GM23248 (cell line): ENCODE data around the gene PRKAR1B. TPM values are rescaled to one million over a fixed set of nuclear protein-coding genes. Genes with fewer than 3 reads are reported as not detected.
A peak's percentile ranks its signal among the peaks of the same experiment; 100 is the strongest.

Experiments
- DNase-seq: peaks from one replicate; pipeline ENCODE4 v3.0.0-alpha.2; 2015
- H2AFZ ChIP-seq: fragments of 200-600 bp; sonication (generic); 2 replicates; pipeline ENCODE4 v1.6.1; 2016; ENCODE audit warnings: antibody characterized with exemption
- H3F3A ChIP-seq: fragments of 200-600 bp; sonication (generic); 2 replicates; pipeline ENCODE4 v1.6.1; 2016; ENCODE audit warnings: mild to moderate bottlenecking, antibody characterized with exemption, mixed run types; ENCODE audit not compliant: insufficient read depth
- H3K27ac ChIP-seq: fragments of 200-600 bp; sonication (generic); 2 replicates; pipeline ENCODE4 v1.5.1; 2016; ENCODE audit warnings: mild to moderate bottlenecking
- H3K27me3 ChIP-seq: fragments of 200-600 bp; sonication (generic); replicated peaks from 2 replicates; pipeline ENCODE4 v1.6.1; 2016; ENCODE audit warnings: mild to moderate bottlenecking; ENCODE audit not compliant: insufficient read depth
- H3K36me3 ChIP-seq: fragments of 200-600 bp; sonication (generic); 2 replicates; pipeline ENCODE4 v1.6.1; 2016; ENCODE audit warnings: low read depth, mild to moderate bottlenecking
- H3K4me1 ChIP-seq: fragments of 200-600 bp; sonication (generic); 2 replicates; pipeline ENCODE4 v1.6.1; 2016; ENCODE audit warnings: mild to moderate bottlenecking; ENCODE audit not compliant: insufficient read depth
- H3K4me2 ChIP-seq: fragments of 200-600 bp; sonication (generic); one replicate; pipeline ENCODE4 v1.6.1; 2016; ENCODE audit warnings: mild to moderate bottlenecking; ENCODE audit not compliant: unreplicated experiment
- H3K4me3 ChIP-seq: fragments of 200-600 bp; sonication (generic); 2 replicates; pipeline ENCODE4 v1.5.1; 2016; ENCODE audit warnings: mild to moderate bottlenecking
- H3K79me2 ChIP-seq: fragments of 200-600 bp; sonication (generic); 2 replicates; pipeline ENCODE4 v1.6.1; 2016; ENCODE audit warnings: mild to moderate bottlenecking; ENCODE audit not compliant: insufficient read depth
- H3K9ac ChIP-seq: fragments of 200-600 bp; sonication (generic); 2 replicates; pipeline ENCODE4 v1.6.1; 2016; ENCODE audit warnings: mild to moderate bottlenecking
- H3K9me2 ChIP-seq: fragments of 200-600 bp; sonication (generic); 2 replicates; pipeline ENCODE4 v1.6.1; 2016; ENCODE audit warnings: mixed run types, mild to moderate bottlenecking, moderate library complexity; ENCODE audit not compliant: insufficient read depth
- H3K9me3 ChIP-seq: fragments of 200-600 bp; sonication (generic); one replicate; pipeline ENCODE4 v1.6.1; 2017; ENCODE audit warnings: low read depth
- H4K20me1 ChIP-seq: fragments of 200-600 bp; sonication (generic); 2 replicates; pipeline ENCODE4 v1.6.0; 2016; ENCODE audit not compliant: insufficient read depth
- EZH2 ChIP-seq: fragments of 200-600 bp; sonication (generic); IDR thresholded peaks from 2 replicates; pipeline ENCODE4 v1.6.1; 2018; ENCODE audit warnings: antibody characterized with exemption, mild to moderate bottlenecking; ENCODE audit not compliant: insufficient read depth, poor library complexity, severe bottlenecking
- EZH2phosphoT487 ChIP-seq: fragments of 200-600 bp; sonication (generic); IDR thresholded peaks from 2 replicates; pipeline ENCODE4 v1.6.1; 2018; ENCODE audit warnings: antibody characterized with exemption, moderate library complexity, mild to moderate bottlenecking, low read depth; ENCODE audit not compliant: insufficient read depth
- WGBS, 2 experiments: methylation state at CpG; one replicate each; pipeline ENCODE4 v1.1.6; 2015 to 2017; ENCODE audit warnings: low lambda C conversion rate in 2 of 2, low coverage in 1 of 2; ENCODE audit errors: missing lambda C conversion rate in 2 of 2; 5-methylcytosine and 5-hydroxymethylcytosine counted together
- in situ Hi-C: fragments of 300-500 bp; cut with MboI; formaldehyde crosslinking; loops from 2 replicates; pipeline ENCODE4 v1.15.0; 2020
- polyA plus RNA-seq: library from polyadenylated mRNA; unstranded; fragments of >200 nt; fragmentation: Nextera tagmentation; extraction: Ambion mirVana; gene quantifications from 2 replicates; pipeline ENCODE4 v1.2.1, GENCODE V29; 2016
- total RNA-seq: library from RNA; depleted of rRNA; stranded (reverse); fragments of >200 nt; shearing (Covaris generic); gene quantifications from 2 replicates; pipeline ENCODE4 v1.2.3, GENCODE V29; 2014

Gene PRKAR1B
- total and polyA plus RNA-seq, 2 experiments from 2014 or later: 10.2 to 12.9 TPM

DNA sequence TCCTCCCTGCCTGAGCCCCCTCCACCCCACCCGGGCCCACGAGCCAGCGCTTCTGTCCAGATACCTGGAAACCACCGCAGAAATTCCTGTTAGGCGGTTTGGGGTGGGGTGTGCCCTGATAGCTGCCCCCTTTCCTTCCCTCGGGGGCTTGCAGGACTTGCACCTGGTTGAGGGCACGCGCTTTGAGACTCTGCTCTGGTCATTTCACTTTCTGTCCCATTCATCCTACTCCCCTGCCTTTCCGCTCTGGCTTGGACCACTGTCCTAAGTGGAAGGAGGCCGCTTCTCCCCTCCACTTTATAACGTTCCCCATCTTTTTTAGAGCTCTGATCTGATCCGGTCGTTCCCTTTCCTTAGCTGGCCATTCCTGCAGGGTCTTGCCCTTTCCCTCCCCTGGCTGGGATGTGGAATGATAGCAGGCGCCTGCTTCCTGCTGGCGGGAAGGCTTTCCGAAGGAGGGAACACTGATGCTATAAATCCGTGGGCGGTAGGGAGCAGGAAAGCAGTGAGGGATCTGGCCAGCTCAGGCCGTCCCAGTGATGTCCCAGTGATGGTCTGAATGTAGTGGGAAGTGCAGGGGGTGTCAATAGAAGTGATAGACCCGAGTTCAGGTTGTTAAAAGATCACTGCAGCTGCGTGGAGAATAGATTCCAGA is 852 bp upstream of the PRKAR1B start:
- TF ChIP-seq EZH2phosphoT487: no peak
- TF ChIP-seq EZH2: no peak
- Histone ChIP-seq H3K9me2 (no peaks in the 10 kb centered on the region), H4K20me1 (no peaks in the 10 kb centered on the region), H3K4me3 (peak overlapping the region; percentile 70), H3K9me3 (no peaks in the 10 kb centered on the region), H2AFZ (peak overlapping the region; percentile 30), H3K36me3 (no peaks in the 10 kb centered on the region; the same call in 1 of the 2 replicates), H3K79me2 (peaks cover 28% of the 10 kb centered on the region), H3K9ac (peak overlapping the region; percentile 19; the same call in 1 of the 2 replicates), H3K27ac (no peak overlapping the region), H3F3A (0 out of 2 replicates have a peak, but pooled peaks cover 4% of the 10 kb centered on the region), H3K4me2 (peak overlapping the region; percentile 54), H3K4me1 (0 out of 2 replicates have a peak, but pooled peaks cover 4% of the 10 kb centered on the region), H3K27me3 (no peaks in the 10 kb centered on the region)
- WGBS, 2 experiments: 18% methylated on average over 21 of the region's 21 CpGs
- peak; percentile 70 for DNase-seq
- in situ Hi-C loops: no loop called here

DNA sequence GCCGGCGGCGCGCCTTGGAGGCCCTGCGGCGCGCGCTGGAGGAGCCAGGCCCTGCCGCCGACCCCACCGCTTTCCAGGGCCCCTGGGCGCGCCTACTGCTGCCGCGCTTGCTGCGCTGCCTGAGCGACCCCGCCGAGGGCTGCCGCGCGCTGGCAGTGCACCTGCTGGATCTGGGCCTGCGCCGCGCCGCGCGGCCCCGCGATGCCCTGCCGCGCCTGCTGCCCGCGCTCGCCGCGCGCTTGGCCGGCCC is 302 bp downstream of the PRKAR1B start:
- Histone ChIP-seq H3K36me3 (no peaks in the 10 kb centered on the region), H2AFZ (peak overlapping the region; percentile 80), H3K27me3 (no peaks in the 10 kb centered on the region), H3K4me1 (0 out of 2 replicates have a peak, but pooled peaks cover 4% of the 10 kb centered on the region), H3K9me2 (no peaks in the 10 kb centered on the region), H3F3A (0 out of 2 replicates have a peak, but pooled peaks cover 4% of the 10 kb centered on the region), H3K9me3 (no peaks in the 10 kb centered on the region), H3K9ac (peak overlapping the region; percentile 68), H3K4me2 (peak overlapping the region; percentile 81), H3K27ac (no peak overlapping the region), H4K20me1 (no peaks in the 10 kb centered on the region), H3K4me3 (peak overlapping the region; percentile 70), H3K79me2 (peaks cover 17% of the 10 kb centered on the region)
- in situ Hi-C loops: no loop called here
- TF ChIP-seq EZH2phosphoT487: no peak
- TF ChIP-seq EZH2: no peak
- DNase-seq: no peak
- 0 to 3% methylated on average over 14 to 22 of the region's 39 CpGs for WGBS, 2 experiments

DNA sequence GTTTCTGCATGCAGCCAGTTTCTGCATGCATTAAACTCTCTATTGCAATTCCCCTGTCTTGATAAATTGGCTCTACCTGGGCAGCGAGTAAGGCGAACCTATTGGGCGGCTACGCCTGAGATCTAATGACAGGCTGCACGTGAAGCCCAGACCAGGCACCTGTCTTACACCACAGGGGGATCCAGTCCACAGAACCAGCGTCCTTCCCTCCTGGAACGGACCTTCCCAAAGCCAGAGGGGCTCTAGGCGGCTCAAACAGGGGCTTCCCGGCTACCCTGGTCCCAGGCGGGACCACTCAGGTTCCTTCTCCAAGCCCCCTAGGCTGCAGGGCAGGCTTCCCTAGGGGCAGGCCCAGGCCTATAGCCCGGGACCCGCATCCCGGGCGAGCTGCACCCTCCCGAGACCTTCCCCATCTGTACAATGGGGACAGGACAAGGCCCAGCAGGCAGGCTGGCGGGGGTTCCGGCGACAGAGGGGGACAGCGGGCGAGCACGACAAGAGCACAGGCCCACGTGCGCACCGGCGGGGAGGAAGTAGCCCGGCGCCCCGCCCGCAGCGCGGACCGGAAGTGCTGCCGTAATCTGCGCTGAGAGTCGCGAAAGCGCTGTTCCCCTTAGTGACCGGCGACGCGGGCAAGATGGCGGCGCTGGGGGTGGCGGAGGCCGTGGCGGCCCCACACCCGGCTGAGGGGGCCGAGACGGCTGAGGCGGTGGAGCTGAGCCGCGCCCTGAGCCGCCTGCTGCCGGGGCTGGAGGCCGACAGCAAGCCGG is 812 bp downstream of the PRKAR1B start, which contains the start of gene DNAAF5:
Gene DNAAF5 (plus strand): TSS at position 616 of the 770 bp plus-strand sequence. CDS start 22 bp downstream, at position 638.
- Histone ChIP-seq H2AFZ (peak within 1 kb of the TSS; percentile 80), H3K79me2 (peaks cover 12% of the 10 kb centered on the region), H3K36me3 (no peaks in the 10 kb centered on the region), H3K9me2 (no peaks in the 10 kb centered on the region), H3K9me3 (no peaks in the 10 kb centered on the region), H3K4me3 (peak within 1 kb of the TSS; percentile 70), H3K9ac (peak within 1 kb of the TSS; percentile 68), H3K27me3 (no peaks in the 10 kb centered on the region), H3F3A (0 out of 2 replicates have a peak, but pooled peaks cover 4% of the 10 kb centered on the region), H4K20me1 (no peaks in the 10 kb centered on the region), H3K4me1 (0 out of 2 replicates have a peak, but pooled peaks cover 4% of the 10 kb centered on the region), H3K4me2 (peak within 1 kb of the TSS; percentile 81), H3K27ac (no peak within 1 kb of the TSS)
- in situ Hi-C loops: no loop called here
- WGBS, 2 experiments: 7 to 9% methylated on average over 54 to 55 of the region's 56 CpGs
- peak; percentile 94 for DNase-seq
- TF ChIP-seq EZH2phosphoT487: no peak
- TF ChIP-seq EZH2: no peak

DNA sequence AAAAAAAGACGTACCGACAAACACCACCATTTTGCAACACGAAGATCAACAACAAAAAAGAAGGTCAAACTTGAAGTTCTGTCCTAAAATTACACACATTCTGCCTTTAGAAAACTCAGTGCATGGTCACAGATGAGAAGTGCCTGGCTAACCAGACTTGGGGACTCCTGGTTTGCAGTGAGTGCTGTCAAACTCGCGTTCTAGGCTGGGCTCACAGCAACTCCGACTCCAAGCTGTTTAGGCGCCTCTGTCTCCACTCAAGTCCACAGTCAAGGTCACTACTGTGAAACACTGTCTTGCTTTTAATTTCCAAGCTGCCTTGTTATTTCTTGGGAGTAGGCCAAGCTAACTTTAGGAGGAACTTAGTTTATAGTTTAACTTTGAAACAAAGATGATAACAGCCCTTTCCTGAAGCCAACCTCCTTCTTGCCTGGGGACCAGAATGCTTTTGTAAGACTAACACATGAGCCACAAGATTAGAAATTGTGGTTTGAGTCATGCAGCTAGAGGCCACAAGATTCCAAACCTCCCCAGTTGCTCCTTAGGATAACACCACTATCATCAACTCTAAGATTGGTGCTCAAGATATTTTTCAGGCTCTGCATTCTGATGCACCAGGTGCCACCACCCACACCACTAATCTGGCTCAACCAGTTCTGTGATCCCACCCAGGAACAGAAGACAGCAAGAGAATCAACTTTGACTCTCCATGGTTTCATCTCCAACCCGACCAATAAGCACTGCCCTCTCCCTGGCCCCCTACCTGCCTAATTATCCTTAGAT is 1.7 kb downstream of the PRKAR1B start:
- H3K27me3 ChIP-seq: no peaks in the 10 kb centered on the region
- in situ Hi-C loops: no loop called here
- no peaks in the 10 kb centered on the region for H3K9me2 ChIP-seq
- H3K9me3 ChIP-seq: no peaks in the 10 kb centered on the region
- H3K79me2 ChIP-seq: peaks cover 11% of the 10 kb centered on the region; the same call in 1 of the 2 replicates
- H2AFZ ChIP-seq: peak overlapping the region; percentile 80
- H3K4me1 ChIP-seq: 0 out of 2 replicates have a peak, but pooled peaks cover 4% of the 10 kb centered on the region
- H3K36me3 ChIP-seq: no peaks in the 10 kb centered on the region
- H3F3A ChIP-seq: 0 out of 2 replicates have a peak, but pooled peaks cover 4% of the 10 kb centered on the region
- WGBS, 2 experiments: 97 to 98% methylated on average over 8 of the region's 8 CpGs
- no peak overlapping the region for H3K9ac ChIP-seq
- no peak for TF ChIP-seq EZH2
- peak; percentile 55 for DNase-seq
- H3K4me2 ChIP-seq: peak overlapping the region; percentile 81
- no peaks in the 10 kb centered on the region for H4K20me1 ChIP-seq
- H3K4me3 ChIP-seq: peak overlapping the region; percentile 70
- no peak overlapping the region for H3K27ac ChIP-seq
